Stimulated activated CD4-positive, alpha-beta T cell treated with anti-CD3 and anti-CD28 coated beads, TNF-alpha, amount 100 ng/mL, for 4 hours (primary cell): Measurements from ENCODE around the gene FIZ1.
A peak's percentile ranks its signal among the peaks of the same experiment; 100 is the strongest.

Experiments
- DNase-seq, 3 experiments: peaks; one replicate each; pipeline ENCODE4 v3.0.0-alpha.2; 2020; ENCODE audit warnings: low read depth in 3 of 3

FIZ1 gene

DNA sequence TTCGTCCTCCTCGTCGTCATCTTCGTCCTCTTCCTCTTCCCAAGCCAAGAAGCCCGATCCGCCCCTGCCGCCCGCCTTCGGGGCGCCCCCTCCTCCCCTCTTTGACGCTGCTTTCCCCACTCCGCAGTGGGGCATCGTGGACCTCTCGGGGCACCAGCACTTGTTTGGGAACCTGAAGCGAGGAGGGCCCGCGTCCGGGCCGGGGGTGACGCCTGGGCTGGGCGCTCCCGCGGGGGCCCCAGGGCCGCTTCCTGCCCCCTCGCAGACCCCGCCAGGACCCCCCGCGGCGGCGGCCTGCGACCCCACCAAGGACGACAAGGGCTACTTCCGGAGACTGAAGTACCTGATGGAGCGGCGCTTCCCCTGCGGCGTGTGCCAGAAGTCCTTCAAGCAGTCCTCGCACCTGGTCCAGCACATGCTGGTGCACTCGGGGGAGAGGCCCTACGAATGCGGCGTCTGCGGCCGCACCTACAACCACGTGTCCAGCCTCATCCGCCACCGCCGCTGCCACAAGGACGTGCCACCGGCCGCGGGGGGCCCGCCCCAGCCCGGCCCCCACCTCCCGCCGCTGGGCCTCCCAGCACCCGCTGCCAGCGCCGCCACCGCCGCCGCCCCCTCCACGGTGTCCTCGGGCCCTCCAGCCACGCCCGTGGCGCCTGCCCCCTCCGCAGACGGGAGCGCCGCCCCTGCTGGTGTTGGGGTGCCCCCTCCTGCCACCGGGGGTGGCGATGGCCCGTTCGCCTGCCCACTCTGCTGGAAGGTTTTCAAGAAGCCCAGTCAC, 14.8 kb upstream of the FIZ1 start:
- no peak for DNase-seq

DNA sequence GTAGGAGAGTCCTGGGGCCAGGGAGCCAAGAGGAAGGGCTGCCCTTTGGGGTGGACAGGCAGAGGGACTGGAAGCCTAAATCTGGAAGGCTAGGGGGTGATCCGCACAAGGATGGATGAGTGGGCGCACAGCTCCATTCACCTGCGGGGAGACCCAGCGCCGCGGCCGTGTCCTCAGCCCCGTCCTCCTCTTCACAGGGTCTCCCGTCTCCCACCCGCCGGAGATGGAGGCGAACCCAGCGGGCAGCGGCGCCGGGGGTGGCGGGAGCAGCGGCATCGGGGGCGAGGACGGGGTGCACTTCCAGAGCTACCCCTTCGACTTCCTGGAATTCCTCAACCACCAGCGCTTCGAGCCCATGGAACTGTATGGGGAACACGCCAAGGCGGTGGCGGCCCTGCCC, 14.1 kb upstream of the FIZ1 start:
- DNase-seq, result no peak

DNA sequence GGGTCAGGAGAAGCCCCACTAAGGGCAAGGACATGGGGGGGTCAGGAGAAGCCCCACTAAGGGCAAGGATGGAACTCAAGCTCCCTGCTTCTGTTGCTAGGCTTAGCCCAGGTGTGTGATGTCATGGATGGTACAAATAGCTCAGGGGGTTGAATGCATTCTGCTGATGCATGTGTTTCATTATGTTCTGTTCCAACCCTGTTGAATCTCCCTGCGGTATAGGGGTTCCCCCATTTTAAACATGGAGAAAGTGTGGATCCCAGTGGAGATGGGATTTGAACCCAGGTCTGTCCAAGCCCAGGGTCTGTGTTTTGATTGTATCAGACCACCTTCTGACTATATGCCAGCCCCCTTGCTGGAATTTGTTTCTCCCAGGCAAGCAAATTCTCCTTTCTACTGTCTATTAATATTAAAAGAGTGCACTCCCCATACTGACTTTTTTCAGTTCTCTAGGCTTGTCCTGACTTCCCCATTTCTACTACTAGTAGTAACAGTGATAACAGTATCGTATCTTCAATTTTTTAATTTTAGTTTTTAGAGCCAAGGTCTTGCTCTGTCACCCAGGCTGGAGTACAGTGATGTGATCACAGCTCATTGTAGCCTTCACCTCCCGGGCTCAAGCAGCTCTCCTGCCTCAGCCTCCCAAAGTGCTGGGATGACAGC, 12.8 kb upstream of the FIZ1 start:
- DNase-seq, result no peak

DNA sequence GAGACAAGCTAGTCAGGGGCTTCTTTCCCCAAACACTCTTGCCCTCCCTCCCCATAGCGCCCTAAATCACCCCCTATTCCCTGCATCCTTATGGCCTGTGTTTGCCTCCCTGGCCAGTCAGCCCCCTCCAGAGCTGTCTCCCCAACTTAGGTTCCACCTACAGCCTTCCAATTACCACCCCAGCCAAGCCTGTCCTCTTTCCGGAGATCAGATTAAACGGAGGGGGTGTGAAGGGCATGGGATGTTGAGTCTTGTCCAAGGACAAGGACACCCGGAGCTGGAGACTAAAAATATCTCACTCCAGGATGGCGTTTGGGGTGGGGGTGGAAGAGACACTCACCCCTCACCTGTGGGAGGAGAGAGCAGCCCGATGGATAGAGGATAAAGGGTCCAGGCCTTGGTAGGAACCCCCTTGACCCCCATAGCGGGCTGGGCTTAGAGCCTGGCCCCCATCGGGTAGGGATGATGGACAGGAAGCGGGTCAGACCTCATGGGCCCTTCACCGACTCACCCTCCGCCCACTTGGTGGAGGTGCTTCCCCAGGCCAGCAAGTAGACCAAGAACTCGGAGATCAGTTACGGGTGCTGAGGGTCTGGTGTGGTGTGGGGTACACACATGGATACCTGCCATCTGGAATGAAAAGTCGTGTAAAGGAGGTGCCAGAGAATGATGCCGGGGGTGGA, 12.1 kb upstream of the FIZ1 start:
- no peak for DNase-seq

DNA sequence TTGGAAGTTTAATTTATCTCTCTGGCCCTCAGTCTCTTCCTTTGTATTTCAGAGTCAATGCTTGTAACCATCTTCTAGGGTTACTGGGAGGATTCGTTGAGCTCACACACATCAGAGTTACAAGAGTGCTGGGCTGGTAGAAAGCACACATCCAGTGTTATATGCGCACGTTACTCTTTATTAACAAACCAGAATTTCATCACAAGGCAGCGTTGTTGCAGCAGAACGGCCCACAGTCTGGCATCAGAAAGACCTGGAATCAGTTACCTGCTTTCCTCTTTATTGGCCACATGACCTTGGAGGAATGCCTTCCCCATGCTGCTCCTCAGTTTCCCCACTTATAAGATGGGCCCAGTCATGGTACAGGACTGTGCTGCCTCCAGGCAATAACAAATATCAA, 10.0 kb upstream of the FIZ1 start:
- DNase-seq, result no peak

DNA sequence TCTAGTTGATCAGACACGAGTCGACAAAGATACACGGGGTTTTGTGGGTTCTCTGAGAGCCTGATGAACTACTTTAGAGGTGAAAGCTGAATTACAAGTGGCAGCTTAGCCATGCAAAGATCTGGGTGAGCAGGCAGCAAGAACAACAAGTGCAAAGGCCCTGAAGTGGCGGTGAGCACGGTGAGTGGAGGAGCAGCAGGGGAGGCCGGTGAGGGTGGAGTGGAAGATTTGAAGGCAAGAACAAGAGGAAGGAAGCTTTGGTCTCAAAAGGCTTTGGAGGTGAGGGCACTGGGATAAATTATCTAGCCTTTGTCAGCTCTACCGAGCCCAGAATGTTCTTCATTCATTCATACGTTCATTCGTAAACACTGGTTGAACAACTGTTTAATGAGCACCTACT, 7.5 kb upstream of the FIZ1 start:
- DNase-seq, result no peak

DNA sequence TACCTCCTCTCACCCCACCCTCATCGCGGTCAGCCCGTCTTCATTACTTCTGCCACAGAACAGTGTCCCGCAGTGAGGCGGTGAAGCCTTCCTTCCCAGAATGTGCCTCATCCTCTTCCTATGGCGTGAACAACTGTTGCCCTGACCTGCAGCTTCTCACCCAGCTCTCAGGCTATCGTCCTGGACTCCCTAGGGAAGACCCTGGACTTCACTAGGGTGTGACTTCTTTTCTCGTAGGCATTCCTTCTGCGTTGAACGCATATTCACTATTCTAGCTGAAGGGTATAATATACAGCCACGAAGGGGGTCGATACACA, 7.1 kb upstream of the FIZ1 start:
- DNase-seq, result no peak

DNA sequence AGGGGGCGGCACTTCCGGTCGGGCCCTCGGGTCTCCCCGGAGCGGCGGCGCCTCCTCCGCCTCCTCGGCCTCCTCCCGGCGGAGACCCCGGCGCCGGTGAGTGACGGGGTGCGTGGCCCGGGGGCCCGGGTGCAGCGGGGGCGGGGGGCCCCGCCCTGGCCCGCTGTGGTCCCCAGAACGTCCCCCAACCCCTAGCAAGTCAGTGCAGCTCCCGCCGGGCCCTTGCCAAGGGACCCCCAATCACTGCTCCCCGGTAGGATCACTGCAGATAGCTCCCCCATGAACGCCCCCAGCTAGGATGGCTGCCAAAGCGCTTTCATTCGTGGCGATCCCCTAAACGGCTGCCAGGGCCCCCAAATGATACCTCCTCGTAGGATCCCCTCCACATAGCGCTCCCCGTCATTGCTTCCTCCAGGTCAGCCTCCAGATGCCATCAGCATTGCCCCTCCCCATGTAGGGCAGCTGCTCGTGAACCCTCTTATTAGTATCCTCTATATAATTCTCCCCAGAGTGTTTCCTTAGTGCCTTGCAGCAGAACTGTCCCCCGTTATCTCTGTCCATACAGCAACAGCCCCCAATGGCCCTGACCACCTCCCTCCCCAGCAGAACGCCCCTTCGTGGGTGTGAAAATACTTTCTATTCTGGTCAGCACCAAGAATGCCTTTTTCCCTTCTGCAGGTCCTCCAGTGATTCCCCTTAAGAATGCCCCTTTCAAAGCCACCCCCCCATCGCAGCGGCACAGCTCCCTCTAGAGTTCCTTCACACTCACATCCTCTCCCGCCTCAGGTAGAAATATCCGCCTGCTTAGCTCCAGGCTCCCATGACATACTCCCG, 6.5 kb upstream of the FIZ1 start, which contains the start of gene ZNF865:
ZNF865 (plus strand) TSS at position 11 of the 834 bp plus-strand sequence. CDS start 7,972 bp downstream, outside the sequence.
- peak in 2 of 3 experiments; percentile 43 to 50 for DNase-seq

DNA sequence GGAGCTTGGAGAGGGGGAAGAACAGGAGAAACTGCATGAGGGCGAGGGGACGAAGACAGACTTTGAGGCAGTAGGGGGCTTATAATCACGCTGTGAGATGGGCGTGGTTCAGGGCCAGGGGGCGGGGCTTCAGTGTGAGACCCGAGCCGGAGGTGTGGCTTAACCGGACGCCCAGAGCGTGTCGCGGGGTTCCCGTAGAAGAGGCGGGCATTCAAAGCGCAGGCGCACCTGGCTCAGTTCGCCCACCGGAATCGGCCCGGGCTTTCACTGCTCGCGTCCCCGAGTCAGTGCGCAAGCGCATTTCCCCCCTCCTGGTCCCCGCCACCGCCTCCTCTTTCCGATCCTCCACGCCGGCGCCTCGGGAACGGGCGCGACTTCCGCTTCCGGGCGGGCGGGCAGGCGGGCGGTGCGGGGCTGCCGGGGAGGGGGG, 5.9 kb upstream of the FIZ1 start:
- DNase-seq, result peak; percentile 98 to 99 (median 99)

DNA sequence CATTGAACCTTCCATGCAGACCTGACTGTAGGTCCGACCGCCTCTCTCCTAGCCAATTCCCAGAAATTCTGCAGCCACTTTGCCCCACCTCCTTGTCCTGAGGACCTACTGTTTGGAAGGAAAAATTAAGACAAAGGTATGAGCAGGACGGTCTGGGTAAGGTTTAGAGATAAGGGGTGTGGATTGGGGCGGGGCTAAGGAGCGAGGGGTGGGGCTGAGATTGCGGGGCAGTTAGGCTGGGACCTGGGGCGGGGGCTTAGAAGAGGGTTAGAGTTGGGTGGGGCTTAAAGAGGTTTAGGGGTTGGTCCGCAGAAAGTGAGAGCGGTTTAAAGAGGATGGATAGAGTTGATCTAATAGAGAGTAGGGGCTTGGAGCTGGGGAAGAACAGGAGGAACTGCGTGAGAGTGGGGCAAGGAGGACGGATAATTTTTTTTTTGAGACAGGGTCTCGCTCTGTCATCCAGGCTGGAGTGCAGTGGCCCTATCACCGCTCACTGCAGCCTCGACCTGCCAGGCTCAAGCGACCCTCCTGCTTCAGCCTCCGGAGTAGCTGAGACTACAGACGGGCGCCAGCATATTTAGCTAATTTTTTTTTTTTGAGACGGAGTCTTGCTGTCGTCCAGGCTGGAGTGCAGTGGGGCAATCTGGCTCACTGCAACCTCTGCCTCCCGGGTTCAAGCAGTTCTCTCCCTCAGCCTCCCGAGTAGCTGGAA, 4.4 kb upstream of the FIZ1 start:
- no peak for DNase-seq

DNA sequence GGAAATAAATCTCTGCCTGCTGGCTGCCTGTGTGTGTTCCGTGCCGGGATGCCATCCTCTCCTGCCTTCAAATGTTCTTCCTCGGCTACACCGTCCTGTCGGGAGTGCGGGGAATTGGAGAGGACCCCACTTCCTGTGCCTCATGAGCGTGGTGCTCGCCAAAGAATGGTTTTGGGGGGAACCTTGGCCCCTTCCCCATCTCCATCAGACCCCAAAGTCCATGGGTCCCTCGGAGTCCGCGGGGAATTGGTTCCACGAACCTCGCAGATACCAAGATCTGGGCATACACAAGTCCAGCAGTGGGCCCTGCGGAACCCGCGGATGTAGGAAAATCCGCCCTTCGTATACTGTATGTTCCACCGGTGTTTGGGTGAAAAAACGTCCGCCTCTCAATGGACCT, 3.8 kb upstream of the FIZ1 start:
- DNase-seq, result no peak

DNA sequence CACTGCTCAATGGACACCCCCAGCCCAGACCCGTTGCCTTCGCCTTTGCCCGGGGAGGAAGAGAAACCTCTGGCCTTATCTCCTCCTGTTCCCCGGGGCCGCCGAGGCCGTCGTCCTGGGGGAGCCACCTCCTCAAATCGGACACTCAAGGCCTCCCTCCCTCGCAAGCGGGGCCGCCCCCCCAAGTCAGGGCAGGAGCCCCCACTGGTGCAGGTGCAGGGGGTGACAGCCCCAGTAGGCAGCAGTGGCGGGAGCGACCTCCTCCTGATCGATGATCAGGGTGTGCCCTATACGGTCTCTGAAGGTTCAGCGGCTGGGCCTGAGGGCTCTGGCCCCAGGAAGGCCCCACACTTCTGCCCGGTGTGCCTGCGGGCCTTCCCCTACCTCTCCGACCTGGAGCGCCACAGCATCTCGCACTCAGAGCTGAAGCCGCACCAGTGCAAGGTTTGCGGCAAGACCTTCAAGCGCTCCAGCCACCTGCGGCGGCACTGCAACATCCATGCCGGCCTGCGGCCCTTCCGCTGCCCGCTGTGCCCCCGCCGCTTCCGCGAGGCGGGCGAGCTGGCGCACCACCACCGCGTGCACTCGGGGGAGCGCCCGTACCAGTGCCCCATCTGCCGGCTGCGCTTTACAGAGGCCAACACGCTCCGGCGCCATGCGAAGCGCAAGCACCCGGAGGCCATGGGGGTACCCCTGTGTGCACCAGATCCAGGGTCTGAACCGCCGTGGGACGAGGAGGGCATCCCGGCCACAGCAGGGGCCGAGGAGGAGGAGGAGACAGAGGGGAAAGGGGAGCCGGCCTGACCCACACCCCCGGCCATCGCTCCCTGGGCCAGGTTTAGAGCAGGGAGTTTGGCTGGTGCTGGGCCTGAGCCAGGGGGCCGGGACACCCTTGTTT, 3.0 kb upstream of the FIZ1 start:
- DNase-seq, result no peak

DNA sequence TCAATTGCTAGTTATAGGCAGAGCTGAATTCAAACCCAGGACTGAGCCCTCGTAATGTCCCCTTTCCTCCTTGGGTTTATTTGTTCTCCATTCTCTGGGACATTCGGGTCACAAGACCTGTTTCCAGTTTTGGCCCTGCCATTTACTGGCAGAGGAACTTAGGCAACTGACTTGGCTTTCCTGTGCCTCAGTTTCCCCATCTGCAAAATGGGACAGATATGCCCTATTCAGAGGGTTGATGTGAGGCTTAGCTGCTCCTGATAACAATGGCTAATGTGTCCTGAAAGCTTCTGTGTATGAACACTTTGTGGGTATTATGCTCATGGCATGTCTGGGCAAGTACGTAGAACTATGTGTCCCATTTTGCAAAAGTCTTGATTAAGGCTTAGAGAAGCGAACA, 1.8 kb upstream of the FIZ1 start:
- DNase-seq, result no peak

DNA sequence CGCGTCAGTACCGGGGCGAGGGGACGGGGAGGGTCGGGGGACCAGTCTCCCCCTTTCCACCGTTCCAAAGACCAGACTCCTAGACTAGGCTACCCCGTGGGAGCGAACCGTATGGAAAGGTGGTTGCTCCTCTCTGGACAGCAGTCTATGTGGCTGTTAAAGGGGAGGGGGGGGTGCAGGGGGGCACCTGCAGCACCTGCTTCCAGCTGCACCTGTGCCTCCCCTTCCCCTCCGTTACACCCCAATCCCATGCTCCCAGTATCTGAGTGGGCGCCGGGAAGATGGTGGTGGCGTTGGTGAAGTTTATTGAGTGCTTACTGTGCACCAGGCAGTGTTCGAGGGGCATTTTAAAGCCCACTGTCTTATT, 1.3 kb upstream of the FIZ1 start:
- DNase-seq, result no peak

DNA sequence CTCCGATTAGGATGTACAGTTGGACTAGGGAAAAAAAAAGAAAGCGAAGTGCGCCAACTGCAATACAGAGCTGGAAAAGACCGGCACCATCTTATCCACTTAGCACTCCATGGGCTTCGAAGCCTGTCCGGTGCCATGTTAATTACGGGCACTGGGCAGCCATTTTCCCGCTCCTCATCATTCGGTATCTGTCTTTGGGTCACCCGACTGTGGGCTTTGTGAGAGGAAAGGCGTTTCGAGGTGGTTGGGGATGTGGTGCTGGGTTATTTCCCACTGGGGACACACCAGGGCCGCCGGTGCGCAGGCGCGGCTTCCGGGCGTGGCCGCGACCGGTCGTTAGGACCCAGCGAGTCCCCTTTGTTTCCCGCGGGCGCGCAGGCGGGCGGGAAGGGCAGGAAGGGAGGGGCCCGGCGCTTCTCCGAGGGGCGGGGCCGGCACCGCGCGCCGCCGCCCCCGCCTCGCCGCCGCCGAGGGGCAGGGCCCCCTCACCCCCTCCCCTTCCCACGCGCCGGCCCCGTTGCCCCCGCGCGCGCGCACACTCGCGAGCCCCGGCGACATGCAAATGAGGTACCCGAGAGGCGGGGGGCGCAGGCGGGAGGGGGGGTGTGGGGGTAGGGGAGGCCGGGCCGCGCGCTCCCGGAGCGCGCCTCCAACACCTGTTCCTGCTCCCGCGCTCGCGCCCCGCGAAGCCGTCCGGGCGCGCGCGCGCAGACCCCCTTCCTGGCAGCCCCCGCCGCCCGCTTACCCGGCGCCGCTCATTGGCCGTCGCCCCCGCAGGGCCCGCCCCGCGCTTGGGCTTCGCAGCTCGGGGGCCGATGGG, 735 bp upstream of the FIZ1 start, which contains the start of gene ZNF524:
ZNF524 (plus strand) TSS at position 447 of the 820 bp plus-strand sequence. CDS start 1,825 bp downstream, outside the sequence.
- DNase-seq, result peak; percentile 75 to 79 (median 76)

DNA sequence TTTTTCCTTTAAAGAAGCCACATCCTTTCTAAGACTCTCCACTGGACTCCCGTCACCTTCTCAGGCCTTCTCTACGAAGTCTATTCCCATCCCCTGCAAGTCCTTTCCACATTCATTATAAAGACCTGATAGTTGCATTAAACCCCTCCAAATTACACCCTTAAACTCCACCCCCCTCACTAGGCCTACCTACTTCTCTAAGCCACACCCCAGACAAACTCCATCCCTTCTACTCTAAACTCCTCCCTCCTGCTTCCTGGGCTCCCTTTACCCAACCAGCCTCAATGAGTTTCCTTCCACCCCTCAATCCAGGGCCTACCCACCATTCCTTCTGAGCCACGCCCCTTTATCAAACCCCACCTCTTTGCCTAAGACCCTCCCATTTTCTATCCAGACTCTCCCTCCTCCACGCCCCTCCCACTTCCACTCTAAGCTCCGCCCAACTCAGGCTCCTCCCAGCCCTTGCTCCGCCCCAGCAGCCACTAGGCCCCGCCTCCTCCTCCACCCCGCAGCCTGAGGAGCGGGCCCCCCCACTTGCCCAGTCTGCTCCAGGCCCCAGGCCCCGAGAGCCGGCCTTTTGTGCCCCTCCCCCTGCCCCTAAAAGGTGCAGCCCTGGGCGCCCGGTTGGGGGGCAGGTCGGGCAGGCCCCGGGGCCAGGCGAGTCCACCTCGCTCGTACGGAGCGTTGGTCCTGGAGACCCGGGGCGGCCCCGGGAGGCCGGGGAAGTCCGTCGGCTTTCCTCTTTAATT, 424 bp downstream of the FIZ1 start:
- peak; percentile 84 to 91 (median 90) for DNase-seq

DNA sequence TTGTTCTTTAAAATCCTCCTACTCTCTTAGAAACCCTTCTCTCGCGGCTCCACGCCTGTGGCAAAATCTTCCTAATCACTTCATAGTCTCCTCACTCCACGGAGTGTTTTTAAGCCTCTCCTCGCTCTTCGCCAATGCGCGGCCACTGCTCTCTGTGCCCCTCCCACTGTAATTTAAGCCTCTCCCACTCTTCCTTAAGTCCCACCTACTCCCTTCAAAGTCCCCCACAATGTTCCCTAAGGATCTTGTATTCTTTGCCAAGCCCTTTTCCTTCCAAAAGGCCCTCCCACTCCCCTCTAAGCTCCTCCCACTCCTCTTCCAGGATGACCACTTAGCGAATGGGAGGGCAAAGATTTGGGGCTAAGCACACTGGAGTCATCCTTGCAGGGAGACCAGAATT, 1.3 kb downstream of the FIZ1 start:
- DNase-seq, result no peak

DNA sequence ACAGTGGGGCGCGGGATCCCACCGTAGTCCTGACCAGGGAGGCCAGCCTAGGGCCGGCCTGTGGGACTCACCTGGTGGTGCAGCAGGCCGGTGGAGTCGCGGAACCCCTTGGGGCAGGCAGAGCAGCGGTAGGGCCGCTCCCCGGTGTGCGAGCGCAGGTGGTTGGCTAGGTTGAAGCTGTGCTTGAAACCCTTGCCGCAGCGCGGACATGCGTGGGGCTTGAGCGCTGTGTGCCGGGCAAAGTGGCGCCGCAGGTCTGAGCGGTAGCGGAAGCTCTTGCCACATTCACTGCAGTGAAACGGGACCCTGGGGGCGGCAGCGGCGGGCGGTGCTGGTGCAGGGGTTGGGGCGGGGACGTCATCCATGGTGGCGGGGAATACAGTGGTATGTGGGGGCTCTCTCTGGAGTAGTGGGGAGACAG, 1.8 kb downstream of the FIZ1 start:
- DNase-seq, result no peak

DNA sequence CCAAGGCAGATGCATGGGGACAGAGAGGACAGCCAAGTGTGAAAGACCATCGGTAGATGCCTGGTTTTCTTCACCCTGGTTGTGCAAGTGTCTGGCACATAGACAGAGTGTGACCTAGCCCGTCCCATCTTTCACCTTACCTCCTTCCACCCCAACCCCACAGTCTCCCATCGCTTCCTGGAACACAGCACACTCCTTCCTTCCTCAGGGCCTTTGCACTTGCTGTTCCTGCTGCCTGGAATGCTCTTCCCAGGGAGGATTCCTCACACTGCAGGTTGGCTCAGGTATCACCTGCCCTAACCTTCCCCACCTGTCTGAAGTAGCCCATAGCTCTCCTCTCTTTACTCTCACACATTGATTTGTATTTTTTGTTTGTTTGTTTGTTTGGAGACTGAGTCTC, 3.0 kb downstream of the FIZ1 start:
- DNase-seq, result no peak
